IMR-90 (cell line): ENCODE measurements around the gene ANKRD55. TPM values are rescaled to one million over a fixed set of nuclear protein-coding genes. Genes with fewer than 3 reads are reported as not detected.

Experiments
- ATAC-seq: fragments of 200-7000 bp; cut with Tn5 transposase; 2 replicates; pipeline ENCODE4 v1.9.1; 2020; ENCODE audit warnings: low read depth, mild to moderate bottlenecking, moderate library complexity
- BruUV-seq: library from RNA; stranded (reverse); fragments of 400-500 nt; replicated peaks from 2 replicates; lab custom pipeline; 2021; lab: Mats Ljungman, UMichigan
- CTCF ChIA-PET: fragments of 300-600 bp; formaldehyde crosslinking; extraction: SDS; loops from one replicate; lab custom pipeline; 2021; ENCODE audit warnings: antibody characterized with exemption; lab: Yijun Ruan, JAX
- POLR2A ChIA-PET: fragments of 300-600 bp; sonication (Branson Sonifier 250); formaldehyde crosslinking; loops from one replicate; lab custom pipeline; 2022; ENCODE audit warnings: antibody characterized with exemption; ENCODE audit not compliant: unreplicated experiment; lab: Charles Lee
- DNase-seq: peaks from one replicate; pipeline ENCODE4 v3.0.0; 2013
- H2AFZ ChIP-seq: replicated peaks from 2 replicates; pipeline ENCODE3; 2013; ENCODE audit warnings: low read length, mild to moderate bottlenecking; ENCODE audit not compliant: poor library complexity
- H2AK5ac ChIP-seq: 2 replicates; pipeline ENCODE4 v1.6.1; 2013; ENCODE audit warnings: low read depth, low read length, inconsistent platforms
- H2AK9ac ChIP-seq: replicated peaks from 2 replicates; pipeline ENCODE3; 2013; ENCODE audit warnings: mild to moderate bottlenecking, low read depth, low read length, moderate library complexity; ENCODE audit not compliant: poor library complexity
- H2BK120ac ChIP-seq: 2 replicates; pipeline ENCODE4 v1.6.1; 2013; ENCODE audit warnings: low read depth, low read length, inconsistent platforms
- H2BK15ac ChIP-seq: 3 replicates; pipeline ENCODE4 v1.6.1; 2013; ENCODE audit warnings: low read depth, low read length, inconsistent platforms
- H2BK20ac ChIP-seq: 2 replicates; pipeline ENCODE4 v1.6.1; 2013; ENCODE audit warnings: low read depth, mild to moderate bottlenecking, inconsistent platforms, low read length, moderate library complexity
- H2BK5ac ChIP-seq: 2 replicates; pipeline ENCODE4 v1.6.1; 2013; ENCODE audit warnings: mild to moderate bottlenecking, low read depth, low read length, inconsistent platforms; ENCODE audit not compliant: poor library complexity, severe bottlenecking
- H3K14ac ChIP-seq: replicated peaks from 2 replicates; pipeline ENCODE4 v1.6.1; 2013; ENCODE audit warnings: low read depth, low read length, inconsistent platforms
- H3K18ac ChIP-seq: 2 replicates; pipeline ENCODE4 v1.6.1; 2013; ENCODE audit warnings: low read depth, low read length, control low read depth
- H3K23ac ChIP-seq: 2 replicates; pipeline ENCODE4 v1.6.1; 2013; ENCODE audit warnings: low read depth, low read length, inconsistent platforms
- H3K27ac ChIP-seq: 2 replicates; pipeline ENCODE4 v1.5.1; 2013; ENCODE audit warnings: mild to moderate bottlenecking, control low read depth, low read length; ENCODE audit not compliant: insufficient read depth
- H3K27me3 ChIP-seq: 2 replicates; pipeline ENCODE4 v1.6.1; 2013; ENCODE audit warnings: low read length; ENCODE audit not compliant: control insufficient read depth, insufficient read depth
- H3K36me3 ChIP-seq: 2 replicates; pipeline ENCODE4 v1.6.1; 2013; ENCODE audit warnings: low read length, mixed read lengths; ENCODE audit not compliant: control insufficient read depth, insufficient read depth
- H3K4ac ChIP-seq: 2 replicates; pipeline ENCODE4 v1.6.1; 2013; ENCODE audit warnings: low read depth, low read length, inconsistent platforms
- H3K4me1 ChIP-seq: 2 replicates; pipeline ENCODE4 v1.6.1; 2013; ENCODE audit warnings: low read length, mixed read lengths; ENCODE audit not compliant: control insufficient read depth, insufficient read depth
- H3K4me2 ChIP-seq: 2 replicates; pipeline ENCODE4 v1.6.1; 2013; ENCODE audit warnings: low read depth, mild to moderate bottlenecking, control low read depth, low read length, moderate library complexity
- H3K4me3 ChIP-seq: 2 replicates; pipeline ENCODE4 v1.5.1; 2013; ENCODE audit warnings: low read depth, mild to moderate bottlenecking, control low read depth, low read length, moderate library complexity; ENCODE audit not compliant: insufficient read depth
- H3K56ac ChIP-seq: 2 replicates; pipeline ENCODE4 v1.6.1; 2013; ENCODE audit warnings: low read length, inconsistent platforms; ENCODE audit not compliant: insufficient read depth; ENCODE audit errors: extremely low read depth
- H3K79me1 ChIP-seq, 2 experiments: 2 replicates each; pipeline ENCODE4 v1.6.1; 2013; ENCODE audit warnings: low read length in 2 of 2, inconsistent platforms in 1 of 2, low read depth in 1 of 2
- H3K9ac ChIP-seq: 2 replicates; pipeline ENCODE4 v1.6.1; 2013; ENCODE audit warnings: low read depth, low read length, control low read depth
- H3K9me1 ChIP-seq: 2 replicates; pipeline ENCODE4 v1.6.1; 2013; ENCODE audit warnings: low read length, inconsistent platforms; ENCODE audit not compliant: insufficient read depth
- H3K9me3 ChIP-seq: 2 replicates; pipeline ENCODE4 v1.6.1; 2013; ENCODE audit warnings: low read length; ENCODE audit not compliant: control insufficient read depth, insufficient read depth
- H4K20me1 ChIP-seq: 2 replicates; pipeline ENCODE4 v1.6.1; 2013; ENCODE audit warnings: low read length, inconsistent platforms; ENCODE audit not compliant: insufficient read depth
- H4K5ac ChIP-seq: 2 replicates; pipeline ENCODE4 v1.6.1; 2013; ENCODE audit warnings: mild to moderate bottlenecking, low read depth, low read length, control low read depth
- H4K8ac ChIP-seq, 2 experiments: 2 replicates each; pipeline ENCODE4 v1.6.1; 2013; ENCODE audit warnings: low read depth in 2 of 2, low read length in 2 of 2, control low read depth in 1 of 2, inconsistent platforms in 1 of 2
- H4K91ac ChIP-seq: 2 replicates; pipeline ENCODE4 v1.6.1; 2013; ENCODE audit warnings: low read depth, low read length, inconsistent platforms; ENCODE audit not compliant: insufficient read depth
- ELK1 ChIP-seq: fragments of 150-350 bp; IDR thresholded peaks from 2 replicates; pipeline ENCODE4 v1.6.1; 2016; ENCODE audit warnings: low read depth, mild to moderate bottlenecking, low read length, moderate library complexity, borderline replicate concordance
- NFE2L2 ChIP-seq: fragments of 150-350 bp; IDR thresholded peaks from 2 replicates; pipeline ENCODE4 v1.6.1; 2016; ENCODE audit warnings: low read depth, mild to moderate bottlenecking, low read length
- USF2 ChIP-seq: fragments of 150-350 bp; IDR thresholded peaks from 2 replicates; pipeline ENCODE4 v1.6.1; 2017; ENCODE audit warnings: mild to moderate bottlenecking, antibody characterized with exemption, low read length, low read depth
- WGBS, 2 experiments: methylation state at CpG; one replicate each; pipeline versions ENCODE4 v1.1.5 to v1.1.7; 2013; ENCODE audit warnings: missing lambda C conversion rate in 2 of 2; ENCODE audit not compliant: insufficient read length in 1 of 2; ENCODE audit errors: extremely low coverage in 2 of 2; 5-methylcytosine and 5-hydroxymethylcytosine counted together
- dilution Hi-C: fragments of 300-500 bp; cut with HindIII; formaldehyde crosslinking; loops from one replicate; pipeline ENCODE4 v1.14.3; 2018; ENCODE audit warnings: low sequenced_read_pairs; ENCODE audit not compliant: unreplicated experiment
- in situ Hi-C: fragments of 300-500 bp; cut with MboI; formaldehyde crosslinking; loops from 3 replicates; pipeline ENCODE4 v1.14.3; 2019; ENCODE audit warnings: low sequenced_read_pairs, inconsistent platforms, mixed read lengths
- intact Hi-C: fragments of 100-400 bp; cut with micrococcal nuclease; formaldehyde crosslinking; loops from 2 replicates; pipeline ENCODE4 v1.10.0; 2022
- polyA plus RNA-seq, 3 experiments: library from polyadenylated mRNA; depleted of rRNA; stranded (reverse); fragments of >200 nt; gene quantifications; 2 replicates each; pipeline ENCODE4 v1.2.3, GENCODE V29; 2012; ENCODE audit warnings: low replicate concordance in 1 of 3
- total RNA-seq: library from RNA; depleted of rRNA; stranded (reverse); fragments of >200 nt; gene quantifications from 2 replicates; pipeline ENCODE4 v1.2.3, GENCODE V29; 2012

Gene ANKRD55
- total and polyA plus RNA-seq, 2 of the 4 experiments (the other 2 are of a cell fraction) = not detected

GRCh38 chr5:56155992-56156584 lies 77.0 kb downstream of the ANKRD55 start:
- H3K36me3 ChIP-seq = no peaks in the 10 kb centered on the region
- no peak overlapping the region for H2AK9ac ChIP-seq
- no peak overlapping the region for H3K27ac ChIP-seq
- DNase-seq (no peak), ATAC-seq (no peak)
- H2BK15ac ChIP-seq = peak overlapping the region; percentile 85; the same call in 1 of the 3 replicates
- no peak overlapping the region for H3K4me2 ChIP-seq
- in situ Hi-C loops (no loop called here), dilution Hi-C loops (no loop called here), intact Hi-C loops (no loop called here)
- BruUV-seq = no TSS peak
- H3K79me1 ChIP-seq = no peaks in the 10 kb centered on the region
- peak overlapping the region; percentile 84; the same call in 1 of the 2 replicates for H3K14ac ChIP-seq
- H4K8ac ChIP-seq = peak overlapping the region in 1 of 2 experiments; percentile 9; a peak in 2 of 4 replicates
- peak overlapping the region; percentile 91 for H2BK120ac ChIP-seq
- peaks cover 8% of the 10 kb centered on the region for H3K9me1 ChIP-seq
- no peak overlapping the region for H3K56ac ChIP-seq
- H2BK5ac ChIP-seq = no peak overlapping the region
- TF ChIP-seq NFE2L2 (no peak), ELK1 (no peak), USF2 (no peak)
- ChIA-PET POLR2A (no interaction called here), CTCF (no interaction called here)
- H3K23ac ChIP-seq = no peak overlapping the region
- no peak overlapping the region for H3K18ac ChIP-seq
- H3K4me3 ChIP-seq = no peak overlapping the region
- H4K91ac ChIP-seq = no peak overlapping the region
- WGBS, 2 experiments = no CpG with 5 or more reads among the region's 4 CpGs
- peak overlapping the region; percentile 90; the same call in 1 of the 2 replicates for H3K4ac ChIP-seq
- H3K9ac ChIP-seq = no peak overlapping the region
- H4K20me1 ChIP-seq = no peaks in the 10 kb centered on the region
- no peaks in the 10 kb centered on the region for H3K9me3 ChIP-seq
- peaks cover 17% of the 10 kb centered on the region for H3K4me1 ChIP-seq
- H2BK20ac ChIP-seq = peak overlapping the region; percentile 69
- H4K5ac ChIP-seq = no peak overlapping the region; the same call in 1 of the 2 replicates
- H2AK5ac ChIP-seq = peak overlapping the region; percentile 27; the same call in 1 of the 2 replicates
- no peaks in the 10 kb centered on the region for H3K27me3 ChIP-seq
- no peak overlapping the region for H2AFZ ChIP-seq
